K562 (cell line): ENCODE data around the gene SIGLEC6. TPM values are rescaled to one million over a fixed set of nuclear protein-coding genes. Genes with fewer than 3 reads are reported as not detected.

Source experiments
- ATAC-seq: fragments of 200-7000 bp; cut with Tn5 transposase; 3 replicates; pipeline ENCODE4 v1.9.1; 2020; ENCODE audit warnings: moderate library complexity
- BruUV-seq: library from RNA; stranded (reverse); fragments of 400-500 nt; replicated peaks from 2 replicates; lab custom pipeline; 2021; lab: Mats Ljungman, UMichigan
- CTCF ChIA-PET: fragments of 300-600 bp; formaldehyde crosslinking; extraction: SDS; loops from one replicate; lab custom pipeline; 2021; ENCODE audit warnings: low intra/inter-chr PET ratio; lab: Yijun Ruan, JAX
- POLR2A ChIA-PET: fragments of 300-600, 350-650 bp; sonication (Branson Sonifier 250); formaldehyde crosslinking; extraction: SDS; loops from one replicate; lab custom pipeline; 2021; ENCODE audit warnings: antibody characterized with exemption, inconsistent platforms; lab: Yijun Ruan, JAX
- DNase-seq, 4 experiments: peaks; one replicate each; pipeline versions ENCODE4 v3.0.0 to v3.0.0-alpha.2; 2011 to 2018; ENCODE audit warnings: low spot score in 3 of 4, mixed read lengths in 3 of 4; ENCODE audit errors: extremely low read depth in 1 of 4
- FAIRE-seq: peaks from 2 replicates; lab custom pipeline; 2011; peaks lifted over from hg19 to GRCh38; lab: Jason Lieb, UNC
- H2AFZ ChIP-seq: 2 replicates; pipeline ENCODE4 v1.6.0; 2011; ENCODE audit warnings: low read depth, low read length, control low read depth, inconsistent platforms
- H3K27ac ChIP-seq: fragments of 200-600 bp; 3 replicates; pipeline ENCODE4 v1.8.0; 2011; ENCODE audit warnings: low read depth, mild to moderate bottlenecking, control low read depth, inconsistent platforms, low read length, moderate library complexity, mixed read lengths; ENCODE audit errors: extremely low read depth
- H3K27me3 ChIP-seq, 2 experiments: fragments of 300-600 bp in 1 of 2; 2 replicates in 1 of 2; 3 replicates in 1 of 2; pipeline versions ENCODE4 v1.6.0 to v1.8.0; 2011; ENCODE audit warnings: inconsistent platforms in 2 of 2, low read length in 2 of 2, mild to moderate bottlenecking in 1 of 2, mixed read lengths in 1 of 2, moderate library complexity in 1 of 2; ENCODE audit not compliant: control insufficient read depth in 2 of 2, insufficient read depth in 2 of 2
- H3K36me3 ChIP-seq: fragments of 300-600 bp; 3 replicates; pipeline ENCODE4 v1.8.0; 2011; ENCODE audit warnings: mild to moderate bottlenecking, low read length, inconsistent platforms; ENCODE audit not compliant: control insufficient read depth, insufficient read depth
- H3K4me1 ChIP-seq, 2 experiments: fragments of 200-600 bp in 1 of 2; replicated peaks in 1 of 2; 2 replicates in 1 of 2; 3 replicates in 1 of 2; pipeline versions ENCODE4 v1.5.1 to v1.8.0; 2011; ENCODE audit warnings: inconsistent platforms in 2 of 2, low read length in 2 of 2, mild to moderate bottlenecking in 1 of 2, mixed read lengths in 1 of 2, moderate library complexity in 1 of 2; ENCODE audit not compliant: control insufficient read depth in 2 of 2, insufficient read depth in 2 of 2
- H3K4me2 ChIP-seq: 2 replicates; pipeline ENCODE4 v1.6.1; 2011; ENCODE audit warnings: low read length, control low read depth, inconsistent platforms, mixed read lengths; ENCODE audit not compliant: insufficient read depth
- H3K4me3 ChIP-seq: fragments of 200-600 bp; sonication (generic), shearing (Covaris generic); 2 replicates; pipeline ENCODE4 v1.5.1; 2016; ENCODE audit warnings: control low read depth, inconsistent platforms
- H3K79me2 ChIP-seq: fragments of 200-600 bp; 3 replicates; pipeline ENCODE4 v1.8.0; 2011; ENCODE audit warnings: low read length, inconsistent platforms; ENCODE audit not compliant: control insufficient read depth, insufficient read depth
- H3K9ac ChIP-seq, 2 experiments: 2 replicates each; pipeline versions ENCODE4 v1.6.0 to v1.6.1; 2011; ENCODE audit warnings: low read depth in 2 of 2, low read length in 2 of 2, control low read depth in 1 of 2, inconsistent platforms in 1 of 2, mild to moderate bottlenecking in 1 of 2, mixed read lengths in 1 of 2; ENCODE audit not compliant: insufficient read depth in 1 of 2
- H3K9me1 ChIP-seq: one replicate; pipeline ENCODE4 v1.6.0; 2011; ENCODE audit warnings: inconsistent platforms, mild to moderate bottlenecking, low read length, moderate library complexity; ENCODE audit not compliant: control insufficient read depth, insufficient read depth
- H3K9me3 ChIP-seq: replicated peaks from 2 replicates; pipeline ENCODE4 v1.5.1; 2011; ENCODE audit warnings: low read depth, low read length, inconsistent platforms; ENCODE audit not compliant: control insufficient read depth, insufficient read depth
- H4K20me1 ChIP-seq: replicated peaks from 2 replicates; pipeline ENCODE4 v1.6.1; 2011; ENCODE audit warnings: low read length, inconsistent platforms, mixed read lengths; ENCODE audit not compliant: control insufficient read depth, insufficient read depth
- HDAC2 ChIP-seq: fragments of 450-650 bp; IDR thresholded peaks from 2 replicates; pipeline ENCODE4 v1.6.1; 2016; ENCODE audit warnings: mild to moderate bottlenecking
- KDM4B ChIP-seq, 2 experiments: fragments of 450-650 bp in 1 of 2; sonication (generic) in 1 of 2; IDR thresholded peaks; 2 replicates each; pipeline ENCODE4 v1.6.1; 2016 to 2017; ENCODE audit warnings: borderline replicate concordance in 2 of 2, antibody characterized with exemption in 1 of 2, low read depth in 1 of 2, mild to moderate bottlenecking in 1 of 2
- MECOM ChIP-seq: fragments of 250-450 bp; sonication (Bioruptor Pico); IDR thresholded peaks from 2 replicates; pipeline ENCODE4 v1.8.0; 2022; ENCODE audit warnings: inconsistent platforms
- POLR2AphosphoS2 ChIP-seq: IDR thresholded peaks from 2 replicates; pipeline ENCODE4 v1.6.1; 2012; ENCODE audit warnings: low read length, improper control_type of control experiment
- ZNF124 ChIP-seq: sonication (generic); formaldehyde crosslinking; IDR thresholded peaks from 2 replicates; pipeline ENCODE4 v1.8.1; 2022; ENCODE audit warnings: missing genetic modification reagents
- ZNF140 ChIP-seq: fragments of 250-450 bp; sonication (Bioruptor Pico); IDR thresholded peaks from 2 replicates; pipeline ENCODE4 v1.8.0; 2021; ENCODE audit warnings: moderate library complexity, mild to moderate bottlenecking, inconsistent platforms
- ZZZ3 ChIP-seq: fragments of 450-650 bp; IDR thresholded peaks from 2 replicates; pipeline ENCODE4 v1.6.1; 2016; ENCODE audit warnings: antibody characterized with exemption, mild to moderate bottlenecking, moderate library complexity
- WGBS: fragments of 100-300 bp; shearing (Covaris generic); methylation state at CpG from one replicate; pipeline ENCODE4 v1.1.6; 2016; ENCODE audit warnings: low coverage, mixed read lengths; ENCODE audit not compliant: insufficient coverage; ENCODE audit errors: missing lambda C conversion rate; 5-methylcytosine and 5-hydroxymethylcytosine counted together
- in situ Hi-C: fragments of 300-500 bp; cut with MboI; formaldehyde crosslinking; loops from 4 replicates; pipeline ENCODE4 v1.15.0; 2018; ENCODE audit warnings: inconsistent platforms, mixed read lengths
- intact Hi-C: fragments of 100-400 bp; cut with micrococcal nuclease; formaldehyde crosslinking; loops from 2 replicates; pipeline ENCODE4 v1.14.2; 2022
- polyA plus RNA-seq, 8 experiments: library from polyadenylated mRNA; depleted of rRNA in 4 of 8; stranded (reverse) in 5 of 8; unstranded in 3 of 8; fragments of >200 nt; fragmentation: Nextera tagmentation in 2 of 8; fragmentation: Illumina TruSeq in 1 of 8; extraction: Ambion mirVana in 2 of 8; extraction: Trizol in 1 of 8; gene quantifications; 2 replicates each; pipeline versions ENCODE4 v1.2.1 to v1.2.3, GENCODE V29; 2011 to 2014; ENCODE audit warnings: inconsistent platforms in 1 of 8, missing spikeins in 1 of 8
- total RNA-seq, 7 experiments: library from RNA; depleted of rRNA in 6 of 7; stranded (reverse); fragments of >200 nt in 6 of 7; fragmentation: Illumina TruSeq in 2 of 7; extraction: Trizol in 2 of 7; gene quantifications; 2 replicates each; pipeline versions ENCODE4 v1.2.1 to v1.2.3, GENCODE V29; 2011 to 2021; ENCODE audit warnings: low replicate concordance in 1 of 7
- TF ChIP-seq, protein P1 (sequence below), 3 experiments: fragments of 200-800 bp in 1 of 3; sonication (Bioruptor generic) in 1 of 3; sonication (generic) in 1 of 3; formaldehyde crosslinking in 1 of 3; IDR thresholded peaks; 2 replicates each; pipeline versions ENCODE4 v1.6.1 to v1.8.0; 2016 to 2022; ENCODE audit warnings: mild to moderate bottlenecking in 2 of 3, missing compliant biosample characterization in 2 of 3, missing genetic modification characterization in 2 of 3, missing genetic modification reagents in 1 of 3
- TF ChIP-seq, protein P2 (sequence below): fragments of 250-450 bp; sonication (Bioruptor Pico); IDR thresholded peaks from 2 replicates; pipeline ENCODE4 v1.9.0; 2021; ENCODE audit warnings: mild to moderate bottlenecking, inconsistent platforms
- TF ChIP-seq, protein P3 (sequence below): IDR thresholded peaks from 2 replicates; pipeline ENCODE4 v1.6.1; 2011; ENCODE audit warnings: borderline replicate concordance, low read depth, mild to moderate bottlenecking, moderate library complexity, low read length; ENCODE audit not compliant: insufficient read depth, poor library complexity, severe bottlenecking
- TF ChIP-seq, protein P4 (sequence below), 2 experiments: fragments of 200-800 bp in 1 of 2; sonication (Bioruptor generic) in 1 of 2; sonication (generic) in 1 of 2; formaldehyde crosslinking in 1 of 2; IDR thresholded peaks in 1 of 2; conservative IDR thresholded peaks in 1 of 2; 2 replicates each; pipeline versions ENCODE4 v1.5.0 to v1.6.1; 2016 to 2020; ENCODE audit warnings: missing compliant biosample characterization in 1 of 2, missing genetic modification characterization in 1 of 2, missing genetic modification reagents in 1 of 2
- TF ChIP-seq, protein P5 (sequence below): IDR thresholded peaks from 2 replicates; pipeline ENCODE4 v1.6.1; 2012; ENCODE audit warnings: low read depth, low read length, improper control_type of control experiment, borderline replicate concordance

SIGLEC6 gene
- total and polyA plus RNA-seq, 9 of the 15 experiments (the other 6 are each of a cell fraction or from before 2014, with no cell fraction given) = 0.03 to 17.5 (median 0.71) TPM

DNA sequence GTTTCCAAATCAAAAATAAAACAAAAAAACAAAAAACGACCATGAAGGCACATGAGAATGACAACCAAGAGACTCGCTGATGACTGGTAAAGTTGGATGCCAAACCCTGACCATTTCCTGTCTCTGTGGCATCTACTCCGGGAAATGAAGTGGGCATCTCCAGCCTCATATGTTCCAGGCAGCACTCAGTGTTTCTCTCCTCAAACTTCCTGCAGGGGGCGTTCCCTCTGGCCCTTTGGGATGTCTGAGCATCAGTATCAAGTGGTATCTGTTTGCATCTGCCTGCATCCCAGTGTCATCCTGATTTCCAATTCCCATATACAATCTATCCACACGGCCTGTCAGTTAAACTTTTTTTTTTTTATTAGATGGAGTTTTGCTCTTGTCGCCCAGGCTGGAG, 20.1 kb downstream of the SIGLEC6 start:
- ChIA-PET CTCF (no interaction called here), POLR2A (interaction anchor here (0.6 kb wide), 1 partner anchor 1459 kb away, joined by 3 read pairs; no protein-coding TSS in a partner anchor)
- Histone ChIP-seq H3K9ac (no peak overlapping the region), H3K36me3 (no peaks in the 10 kb centered on the region), H3K4me1 (peaks cover 31 to 51% of the 10 kb centered on the region in 2 experiments), H2AFZ (no peak overlapping the region), H3K27ac (no peak overlapping the region), H3K9me3 (no peaks in the 10 kb centered on the region), H3K79me2 (peaks cover 12% of the 10 kb centered on the region), H3K27me3 (no peaks in the 10 kb centered on the region), H4K20me1 (no peaks in the 10 kb centered on the region), H3K4me3 (no peak overlapping the region), H3K4me2 (no peak overlapping the region), H3K9me1 (no peaks in the 10 kb centered on the region)
- WGBS = 45% methylated on average over 6 of the region's 6 CpGs
- intact Hi-C loops (no loop called here), in situ Hi-C loops (no loop called here)
- BruUV-seq = no TSS peak
- FAIRE-seq (no peak), DNase-seq (peak; percentile 34 to 64 (median 56)), ATAC-seq (no peak)
- TF ChIP-seq, protein P1, sequence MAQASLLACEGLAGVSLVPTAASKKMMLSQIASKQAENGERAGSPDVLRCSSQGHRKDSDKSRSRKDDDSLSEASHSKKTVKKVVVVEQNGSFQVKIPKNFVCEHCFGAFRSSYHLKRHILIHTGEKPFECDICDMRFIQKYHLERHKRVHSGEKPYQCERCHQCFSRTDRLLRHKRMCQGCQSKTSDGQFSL (CRISPR knock-in tag; IDR thresholded peaks at IDR 0.05) = no peak
- TF ChIP-seq, protein P1 (tag; IDR thresholded peaks at IDR 0.05) = no peak
- TF ChIP-seq ZZZ3 (no peak), POLR2AphosphoS2 (no peak), KDM4B (IDR thresholded peaks at IDR 0.05; ENCODE audit: borderline replicate concordance in 2 of 2, low read depth in 1 of 2) (no peak), ZNF140 (CRISPR knock-in tag) (no peak), MECOM (CRISPR knock-in tag) (peak; percentile 79; the same call in 1 of the 2 replicates), HDAC2 (0 out of 2 replicates have a peak, but pooled peaks have one; percentile 42), ZNF124 (CRISPR knock-in tag) (no peak)
- TF ChIP-seq, protein P2, sequence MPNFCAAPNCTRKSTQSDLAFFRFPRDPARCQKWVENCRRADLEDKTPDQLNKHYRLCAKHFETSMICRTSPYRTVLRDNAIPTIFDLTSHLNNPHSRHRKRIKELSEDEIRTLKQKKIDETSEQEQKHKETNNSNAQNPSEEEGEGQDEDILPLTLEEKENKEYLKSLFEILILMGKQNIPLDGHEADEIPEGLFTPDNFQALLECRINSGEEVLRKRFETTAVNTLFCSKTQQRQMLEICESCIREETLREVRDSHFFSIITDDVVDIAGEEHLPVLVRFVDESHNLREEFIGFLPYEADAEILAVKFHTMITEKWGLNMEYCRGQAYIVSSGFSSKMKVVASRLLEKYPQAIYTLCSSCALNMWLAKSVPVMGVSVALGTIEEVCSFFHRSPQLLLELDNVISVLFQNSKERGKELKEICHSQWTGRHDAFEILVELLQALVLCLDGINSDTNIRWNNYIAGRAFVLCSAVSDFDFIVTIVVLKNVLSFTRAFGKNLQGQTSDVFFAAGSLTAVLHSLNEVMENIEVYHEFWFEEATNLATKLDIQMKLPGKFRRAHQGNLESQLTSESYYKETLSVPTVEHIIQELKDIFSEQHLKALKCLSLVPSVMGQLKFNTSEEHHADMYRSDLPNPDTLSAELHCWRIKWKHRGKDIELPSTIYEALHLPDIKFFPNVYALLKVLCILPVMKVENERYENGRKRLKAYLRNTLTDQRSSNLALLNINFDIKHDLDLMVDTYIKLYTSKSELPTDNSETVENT (CRISPR knock-in tag) = no peak
- TF ChIP-seq, protein P3, sequence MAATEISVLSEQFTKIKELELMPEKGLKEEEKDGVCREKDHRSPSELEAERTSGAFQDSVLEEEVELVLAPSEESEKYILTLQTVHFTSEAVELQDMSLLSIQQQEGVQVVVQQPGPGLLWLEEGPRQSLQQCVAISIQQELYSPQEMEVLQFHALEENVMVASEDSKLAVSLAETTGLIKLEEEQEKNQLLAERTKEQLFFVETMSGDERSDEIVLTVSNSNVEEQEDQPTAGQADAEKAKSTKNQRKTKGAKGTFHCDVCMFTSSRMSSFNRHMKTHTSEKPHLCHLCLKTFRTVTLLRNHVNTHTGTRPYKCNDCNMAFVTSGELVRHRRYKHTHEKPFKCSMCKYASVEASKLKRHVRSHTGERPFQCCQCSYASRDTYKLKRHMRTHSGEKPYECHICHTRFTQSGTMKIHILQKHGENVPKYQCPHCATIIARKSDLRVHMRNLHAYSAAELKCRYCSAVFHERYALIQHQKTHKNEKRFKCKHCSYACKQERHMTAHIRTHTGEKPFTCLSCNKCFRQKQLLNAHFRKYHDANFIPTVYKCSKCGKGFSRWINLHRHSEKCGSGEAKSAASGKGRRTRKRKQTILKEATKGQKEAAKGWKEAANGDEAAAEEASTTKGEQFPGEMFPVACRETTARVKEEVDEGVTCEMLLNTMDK = peak; percentile 71
- TF ChIP-seq, protein P4, sequence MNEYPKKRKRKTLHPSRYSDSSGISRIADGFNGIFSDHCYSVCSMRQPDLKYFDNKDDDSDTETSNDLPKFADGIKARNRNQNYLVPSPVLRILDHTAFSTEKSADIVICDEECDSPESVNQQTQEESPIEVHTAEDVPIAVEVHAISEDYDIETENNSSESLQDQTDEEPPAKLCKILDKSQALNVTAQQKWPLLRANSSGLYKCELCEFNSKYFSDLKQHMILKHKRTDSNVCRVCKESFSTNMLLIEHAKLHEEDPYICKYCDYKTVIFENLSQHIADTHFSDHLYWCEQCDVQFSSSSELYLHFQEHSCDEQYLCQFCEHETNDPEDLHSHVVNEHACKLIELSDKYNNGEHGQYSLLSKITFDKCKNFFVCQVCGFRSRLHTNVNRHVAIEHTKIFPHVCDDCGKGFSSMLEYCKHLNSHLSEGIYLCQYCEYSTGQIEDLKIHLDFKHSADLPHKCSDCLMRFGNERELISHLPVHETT (CRISPR knock-in tag; conservative IDR thresholded peaks at IDR 0.05 in 1 of 2, IDR thresholded peaks at IDR 0.05 in 1 of 2) = no peak
- TF ChIP-seq, protein P5, sequence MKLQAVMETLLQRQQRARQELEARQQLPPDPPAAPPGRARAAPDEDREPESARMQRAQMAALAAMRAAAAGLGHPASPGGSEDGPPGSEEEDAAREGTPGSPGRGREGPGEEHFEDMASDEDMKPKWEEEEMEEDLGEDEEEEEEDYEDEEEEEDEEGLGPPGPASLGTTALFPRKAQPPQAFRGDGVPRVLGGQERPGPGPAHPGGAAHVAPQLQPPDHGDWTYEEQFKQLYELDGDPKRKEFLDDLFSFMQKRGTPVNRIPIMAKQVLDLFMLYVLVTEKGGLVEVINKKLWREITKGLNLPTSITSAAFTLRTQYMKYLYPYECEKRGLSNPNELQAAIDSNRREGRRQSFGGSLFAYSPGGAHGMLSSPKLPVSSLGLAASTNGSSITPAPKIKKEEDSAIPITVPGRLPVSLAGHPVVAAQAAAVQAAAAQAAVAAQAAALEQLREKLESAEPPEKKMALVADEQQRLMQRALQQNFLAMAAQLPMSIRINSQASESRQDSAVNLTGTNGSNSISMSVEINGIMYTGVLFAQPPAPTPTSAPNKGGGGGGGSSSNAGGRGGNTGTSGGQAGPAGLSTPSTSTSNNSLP = no peak
